Neural cell (in vitro differentiated cells): Measurements from ENCODE around the gene SV2C.

Experiments used
- REST ChIP-seq: IDR thresholded peaks from 2 replicates; pipeline ENCODE4 v1.6.1; 2012; ENCODE audit warnings: borderline replicate concordance
- TAF1 ChIP-seq: IDR thresholded peaks from 2 replicates; pipeline ENCODE4 v1.6.1; 2012; ENCODE audit warnings: low read depth
- TF ChIP-seq, protein P1 (sequence below): fragments of 450-650 bp; IDR thresholded peaks from 2 replicates; pipeline ENCODE4 v1.5.1; 2014; ENCODE audit warnings: antibody characterized with exemption, mild to moderate bottlenecking, moderate library complexity; ENCODE audit not compliant: poor library complexity, severe bottlenecking

- TF ChIP-seq, protein P1, sequence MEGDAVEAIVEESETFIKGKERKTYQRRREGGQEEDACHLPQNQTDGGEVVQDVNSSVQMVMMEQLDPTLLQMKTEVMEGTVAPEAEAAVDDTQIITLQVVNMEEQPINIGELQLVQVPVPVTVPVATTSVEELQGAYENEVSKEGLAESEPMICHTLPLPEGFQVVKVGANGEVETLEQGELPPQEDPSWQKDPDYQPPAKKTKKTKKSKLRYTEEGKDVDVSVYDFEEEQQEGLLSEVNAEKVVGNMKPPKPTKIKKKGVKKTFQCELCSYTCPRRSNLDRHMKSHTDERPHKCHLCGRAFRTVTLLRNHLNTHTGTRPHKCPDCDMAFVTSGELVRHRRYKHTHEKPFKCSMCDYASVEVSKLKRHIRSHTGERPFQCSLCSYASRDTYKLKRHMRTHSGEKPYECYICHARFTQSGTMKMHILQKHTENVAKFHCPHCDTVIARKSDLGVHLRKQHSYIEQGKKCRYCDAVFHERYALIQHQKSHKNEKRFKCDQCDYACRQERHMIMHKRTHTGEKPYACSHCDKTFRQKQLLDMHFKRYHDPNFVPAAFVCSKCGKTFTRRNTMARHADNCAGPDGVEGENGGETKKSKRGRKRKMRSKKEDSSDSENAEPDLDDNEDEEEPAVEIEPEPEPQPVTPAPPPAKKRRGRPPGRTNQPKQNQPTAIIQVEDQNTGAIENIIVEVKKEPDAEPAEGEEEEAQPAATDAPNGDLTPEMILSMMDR, result no peak
- TF ChIP-seq TAF1 (no peak), REST (no peak)
Measured at GRCh38 chr5:76041863-76042262, 41.3 kb upstream of the SV2C start.
